PFSK-1 (cell line): ENCODE data around the gene SMIM43. TPM values are rescaled to one million over a fixed set of nuclear protein-coding genes. Genes with fewer than 3 reads are reported as not detected.

ENCODE experiments used
- FOXP2 ChIP-seq: optimal IDR thresholded peaks from 2 replicates; pipeline ENCODE3; 2011; ENCODE audit warnings: borderline replicate concordance, control low read depth, inconsistent platforms; ENCODE audit not compliant: insufficient read depth; ENCODE audit errors: extremely low read length, extremely low read depth
- POLR2AphosphoS5 ChIP-seq: IDR thresholded peaks from 2 replicates; pipeline ENCODE4 v1.6.1; 2012; ENCODE audit warnings: low read depth, mild to moderate bottlenecking, control low read depth, low read length, moderate library complexity
- SIN3A ChIP-seq: IDR thresholded peaks from 2 replicates; pipeline ENCODE4 v1.6.1; 2012; ENCODE audit warnings: mild to moderate bottlenecking, low read length, moderate library complexity, borderline replicate concordance; ENCODE audit not compliant: insufficient read depth
- TAF1 ChIP-seq: IDR thresholded peaks from 2 replicates; pipeline ENCODE4 v1.6.1; 2012; ENCODE audit warnings: low read length, control low read depth, borderline replicate concordance; ENCODE audit not compliant: insufficient read depth
- polyA plus RNA-seq: library from polyadenylated mRNA; unstranded; fragments of >200 nt; gene quantifications from one replicate; pipeline ENCODE4 v1.2.1, GENCODE V29; 2012; ENCODE audit warnings: low read depth, missing spikeins; ENCODE audit not compliant: insufficient read length
- TF ChIP-seq, protein P1 (sequence below), 2 experiments: IDR thresholded peaks; 2 replicates each; pipeline versions ENCODE4 v1.6.1 to v1.8.0; 2011 to 2012; ENCODE audit warnings: low read depth in 2 of 2, low read length in 2 of 2, control low read depth in 1 of 2, inconsistent platforms in 1 of 2, mild to moderate bottlenecking in 1 of 2, moderate library complexity in 1 of 2; ENCODE audit not compliant: insufficient read depth in 1 of 2

SMIM43 gene
- not detected for polyA plus RNA-seq

DNA sequence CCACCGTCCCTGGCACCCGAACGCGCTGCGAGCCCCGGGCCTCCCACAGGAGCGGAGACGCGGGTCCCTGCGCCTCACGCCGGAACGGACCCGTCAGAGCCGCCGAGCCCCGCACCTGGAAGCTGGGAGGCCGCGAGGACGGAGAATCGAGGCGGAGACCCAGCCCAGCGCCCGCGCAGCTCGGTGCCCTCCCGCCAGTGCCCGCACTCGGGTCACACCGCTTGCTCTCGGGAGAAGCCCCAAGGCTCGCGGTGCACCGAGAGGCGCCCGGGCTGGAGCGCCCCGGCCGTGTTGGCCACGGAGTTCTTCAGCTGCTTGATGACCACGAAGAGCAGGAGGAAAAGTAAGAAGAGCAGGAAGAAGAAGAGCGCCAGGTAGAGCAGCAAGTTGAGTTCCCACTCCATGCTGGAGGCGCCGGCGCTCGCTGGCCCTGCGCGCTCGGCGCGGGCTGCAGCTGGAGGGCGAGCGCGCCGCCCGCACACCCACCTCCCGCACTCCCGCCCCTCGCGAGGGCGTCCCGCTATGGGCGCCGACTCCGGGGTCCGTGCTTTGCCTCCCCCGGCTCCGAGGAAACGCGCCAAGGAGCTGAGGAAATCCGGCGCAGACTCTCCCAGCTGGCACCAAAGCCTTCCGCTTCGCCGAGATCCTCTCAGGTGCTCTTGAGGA, at the start of gene SMIM43:
SMIM43 (minus strand) TSS at position 463 of the 666 bp plus-strand sequence; CDS start at position 404, 59 bp downstream.
- TF ChIP-seq, protein P1, sequence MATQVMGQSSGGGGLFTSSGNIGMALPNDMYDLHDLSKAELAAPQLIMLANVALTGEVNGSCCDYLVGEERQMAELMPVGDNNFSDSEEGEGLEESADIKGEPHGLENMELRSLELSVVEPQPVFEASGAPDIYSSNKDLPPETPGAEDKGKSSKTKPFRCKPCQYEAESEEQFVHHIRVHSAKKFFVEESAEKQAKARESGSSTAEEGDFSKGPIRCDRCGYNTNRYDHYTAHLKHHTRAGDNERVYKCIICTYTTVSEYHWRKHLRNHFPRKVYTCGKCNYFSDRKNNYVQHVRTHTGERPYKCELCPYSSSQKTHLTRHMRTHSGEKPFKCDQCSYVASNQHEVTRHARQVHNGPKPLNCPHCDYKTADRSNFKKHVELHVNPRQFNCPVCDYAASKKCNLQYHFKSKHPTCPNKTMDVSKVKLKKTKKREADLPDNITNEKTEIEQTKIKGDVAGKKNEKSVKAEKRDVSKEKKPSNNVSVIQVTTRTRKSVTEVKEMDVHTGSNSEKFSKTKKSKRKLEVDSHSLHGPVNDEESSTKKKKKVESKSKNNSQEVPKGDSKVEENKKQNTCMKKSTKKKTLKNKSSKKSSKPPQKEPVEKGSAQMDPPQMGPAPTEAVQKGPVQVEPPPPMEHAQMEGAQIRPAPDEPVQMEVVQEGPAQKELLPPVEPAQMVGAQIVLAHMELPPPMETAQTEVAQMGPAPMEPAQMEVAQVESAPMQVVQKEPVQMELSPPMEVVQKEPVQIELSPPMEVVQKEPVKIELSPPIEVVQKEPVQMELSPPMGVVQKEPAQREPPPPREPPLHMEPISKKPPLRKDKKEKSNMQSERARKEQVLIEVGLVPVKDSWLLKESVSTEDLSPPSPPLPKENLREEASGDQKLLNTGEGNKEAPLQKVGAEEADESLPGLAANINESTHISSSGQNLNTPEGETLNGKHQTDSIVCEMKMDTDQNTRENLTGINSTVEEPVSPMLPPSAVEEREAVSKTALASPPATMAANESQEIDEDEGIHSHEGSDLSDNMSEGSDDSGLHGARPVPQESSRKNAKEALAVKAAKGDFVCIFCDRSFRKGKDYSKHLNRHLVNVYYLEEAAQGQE (IDR thresholded peaks at IDR 0.05; ENCODE audit: insufficient read depth in 1 of 2, low read depth in 2 of 2, low read length in 2 of 2), result no peak
- TF ChIP-seq POLR2AphosphoS5 (no peak), TAF1 (no peak), SIN3A (no peak), FOXP2 (no peak)

DNA sequence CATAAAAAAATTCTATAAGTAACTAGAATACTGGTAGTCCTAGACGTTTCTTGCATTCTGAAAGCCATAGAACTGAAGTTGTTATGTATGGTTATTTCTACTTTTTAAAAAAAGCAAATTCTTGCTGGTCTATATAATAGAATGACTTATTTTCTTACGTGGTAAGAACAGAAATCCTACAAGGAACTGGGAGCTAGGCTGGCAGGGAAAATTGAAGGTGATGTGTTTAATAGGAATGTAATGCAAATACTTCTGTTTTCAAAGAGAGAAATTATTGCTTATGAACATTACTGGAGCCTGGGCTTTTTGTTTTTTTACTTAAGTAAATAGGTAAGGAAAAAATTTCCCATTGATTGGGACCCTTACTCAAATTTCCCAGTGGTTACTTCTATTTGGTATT, 49.8 kb upstream of the SMIM43 start:
- TF ChIP-seq POLR2AphosphoS5 (no peak), TAF1 (no peak), SIN3A (no peak), FOXP2 (no peak)
- TF ChIP-seq, protein P1 (IDR thresholded peaks at IDR 0.05; ENCODE audit: insufficient read depth in 1 of 2, low read depth in 2 of 2, low read length in 2 of 2), result no peak

DNA sequence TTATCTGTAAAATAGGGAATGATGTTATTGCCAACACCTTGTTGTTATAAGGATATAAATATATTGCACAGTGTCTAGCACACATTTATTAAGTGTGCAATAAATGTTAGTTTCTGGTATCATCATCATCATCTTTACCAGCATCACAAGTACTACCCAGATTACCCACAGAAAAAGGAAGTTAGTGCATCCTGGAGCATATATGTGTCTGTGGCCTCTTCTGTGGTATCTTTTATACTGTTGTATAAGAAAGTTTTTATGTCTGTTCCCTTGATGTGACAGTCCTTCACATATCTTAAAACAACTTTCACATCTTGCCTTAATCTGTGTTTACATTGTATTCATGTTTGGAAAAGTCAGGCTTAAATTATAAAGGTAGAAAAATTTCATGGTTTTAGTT, 46.2 kb upstream of the SMIM43 start:
- TF ChIP-seq FOXP2 (no peak), SIN3A (no peak), POLR2AphosphoS5 (no peak), TAF1 (no peak)
- TF ChIP-seq, protein P1 (IDR thresholded peaks at IDR 0.05; ENCODE audit: insufficient read depth in 1 of 2, low read depth in 2 of 2, low read length in 2 of 2), result no peak

DNA sequence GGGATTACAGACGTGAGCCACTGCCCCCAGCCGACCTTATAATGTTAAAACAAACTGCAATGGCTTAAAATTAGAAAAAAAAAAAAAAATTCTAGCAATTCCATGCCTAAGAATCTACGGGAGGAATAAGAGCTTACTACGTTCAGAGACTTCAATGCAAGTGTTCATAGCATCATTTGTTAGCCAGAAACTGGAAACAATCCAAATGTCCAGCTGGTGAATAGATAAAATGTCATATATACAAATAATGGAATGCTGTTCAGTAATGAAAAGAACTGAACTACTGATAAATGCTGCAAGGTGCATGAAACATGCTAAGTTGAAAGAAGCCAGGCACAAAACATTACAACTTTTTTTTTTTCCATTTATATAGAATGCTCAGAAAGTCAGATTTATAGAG, 41.4 kb upstream of the SMIM43 start:
- no peak for TF ChIP-seq TAF1
- no peak for TF ChIP-seq POLR2AphosphoS5
- TF ChIP-seq, protein P1 (IDR thresholded peaks at IDR 0.05; ENCODE audit: insufficient read depth in 1 of 2, low read depth in 2 of 2, low read length in 2 of 2), result no peak
- no peak for TF ChIP-seq FOXP2
- TF ChIP-seq SIN3A, result no peak

DNA sequence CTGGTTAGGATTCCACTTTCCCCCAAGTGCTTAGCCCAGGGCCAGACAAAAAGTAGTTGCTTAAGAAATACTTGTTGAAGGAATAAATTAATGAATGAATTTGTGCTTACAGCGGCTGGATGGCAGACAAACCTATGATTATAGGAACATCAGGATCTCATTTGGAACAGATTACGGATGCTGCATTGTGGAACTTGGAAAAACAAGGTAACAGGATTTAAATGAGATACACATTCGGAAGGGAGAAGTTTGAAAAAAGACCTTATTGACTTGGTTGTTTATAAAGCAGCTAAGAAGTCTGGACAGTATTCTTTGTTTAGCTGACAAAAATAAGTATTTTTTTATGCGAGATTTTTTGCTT, 36.7 kb upstream of the SMIM43 start:
- TF ChIP-seq POLR2AphosphoS5, result no peak
- TF ChIP-seq SIN3A, result no peak
- no peak for TF ChIP-seq FOXP2
- TF ChIP-seq TAF1, result no peak
- TF ChIP-seq, protein P1 (IDR thresholded peaks at IDR 0.05; ENCODE audit: insufficient read depth in 1 of 2, low read depth in 2 of 2, low read length in 2 of 2), result no peak
